Measurements from ENCODE around the gene NT5C2. TPM values are rescaled to one million over a fixed set of nuclear protein-coding genes. Genes with fewer than 3 reads are reported as not detected.

NT5C2 gene
- total RNA-seq: 10 to 100 TPM; 36.0 to 53.6 (median 40.8) TPM

GRCh38 chr10:103193107-103193819 lies at the start of gene NT5C2:
TSS of gene NT5C2 (minus strand) at chr10:103193272. CDS start at chr10:103174958, 18,314 bp downstream.
- intact Hi-C loops (cut with DNase I; ENCODE audit: low total_unique reads): no loop called here
- no peak for TF ChIP-seq POLR2A (IDR thresholded peaks at IDR 0.05)
- TF ChIP-seq CTCF (IDR thresholded peaks at IDR 0.05): no peak
- peak within 1 kb of the TSS; percentile 93 for H3K4me3 ChIP-seq (ENCODE audit: low read depth, poor library complexity, severe bottlenecking)
- 5 to 24% methylated on average over 9 to 41 of the region's 62 CpGs for WGBS, 2 donors
- DNase-seq (ENCODE audit: low spot score in 2 of 2): peak; percentile 64 to 95

- H3K4me3 ChIP-seq (ENCODE audit: low read depth, poor library complexity, severe bottlenecking): no peak overlapping the region
- WGBS, 2 donors: 26 to 36% methylated on average over 7 of the region's 7 CpGs
- TF ChIP-seq POLR2A (IDR thresholded peaks at IDR 0.05) (no peak), CTCF (IDR thresholded peaks at IDR 0.05) (no peak)
- intact Hi-C loops (cut with DNase I; ENCODE audit: low total_unique reads): loop anchor here (5.0 kb wide), 1 partner anchor 174 kb away; no protein-coding TSS in a partner anchor
- DNase-seq (ENCODE audit: low spot score in 2 of 2): peak; percentile 49 to 86
Observed at GRCh38 chr10:103241262-103242011, 48.4 kb upstream of the NT5C2 start.

- TF ChIP-seq CTCF (IDR thresholded peaks at IDR 0.05): no peak
- TF ChIP-seq POLR2A (IDR thresholded peaks at IDR 0.05): no peak
- WGBS, 2 donors: 68 to 77% methylated on average over 11 of the region's 11 CpGs
- intact Hi-C loops (cut with DNase I; ENCODE audit: low total_unique reads): no loop called here
- DNase-seq (ENCODE audit: low spot score in 2 of 2): no peak
- no peak overlapping the region for H3K4me3 ChIP-seq (ENCODE audit: low read depth, poor library complexity, severe bottlenecking)
Observed at GRCh38 chr10:103238506-103239252, 45.6 kb upstream of the NT5C2 start.

GRCh38 chr10:103235775-103236174 lies 42.7 kb upstream of the NT5C2 start:
- DNase-seq (ENCODE audit: low spot score in 2 of 2): no peak
- no peak for TF ChIP-seq CTCF (IDR thresholded peaks at IDR 0.05)
- no peak for TF ChIP-seq POLR2A (IDR thresholded peaks at IDR 0.05)
- intact Hi-C loops (cut with DNase I; ENCODE audit: low total_unique reads): no loop called here
- H3K4me3 ChIP-seq (ENCODE audit: low read depth, poor library complexity, severe bottlenecking): no peak overlapping the region
- 78 to 87% methylated on average over 2 of the region's 2 CpGs for WGBS, 2 donors

GRCh38 chr10:103232772-103233488 lies 39.9 kb upstream of the NT5C2 start:
- DNase-seq (ENCODE audit: low spot score in 2 of 2): no peak
- no peak for TF ChIP-seq POLR2A (IDR thresholded peaks at IDR 0.05)
- TF ChIP-seq CTCF (IDR thresholded peaks at IDR 0.05): no peak
- intact Hi-C loops (cut with DNase I; ENCODE audit: low total_unique reads): no loop called here
- 75 to 77% methylated on average over 7 of the region's 7 CpGs for WGBS, 2 donors
- no peak overlapping the region for H3K4me3 ChIP-seq (ENCODE audit: low read depth, poor library complexity, severe bottlenecking)

Measured in lower leg skin (tissue), 4 donors.